ENCODE measurements around the gene APOLD1.
"Not testable (repeated sequence)": the region's sequence is repeated elsewhere in the genome, so short reads cannot be mapped to it uniquely, and the experiment has no call there.

The APOLD1 gene

GRCh38 chr12:12790956-12791355 is 5.5 kb downstream of the APOLD1 start:
- H3K4me3 ChIP-seq (ENCODE audit: low read length), result no peak overlapping the region
- H3K27me3 ChIP-seq (ENCODE audit: insufficient read depth, low read length), result no peaks in the 10 kb centered on the region
- H3K9me3 ChIP-seq (ENCODE audit: low read length), result no peaks in the 10 kb centered on the region
- H3K4me1 ChIP-seq (ENCODE audit: insufficient read depth, low read length), result peaks cover 29% of the 10 kb centered on the region
- no peak overlapping the region for H2AFZ ChIP-seq (ENCODE audit: low read depth, low read length)
- H3K36me3 ChIP-seq (ENCODE audit: insufficient read depth, low read length), result no peaks in the 10 kb centered on the region

GRCh38 chr12:12791756-12792369 is 6.4 kb downstream of the APOLD1 start:
- H3K36me3 ChIP-seq (ENCODE audit: insufficient read depth, low read length), result no peaks in the 10 kb centered on the region
- no peak overlapping the region for H3K4me3 ChIP-seq (ENCODE audit: low read length)
- H2AFZ ChIP-seq (ENCODE audit: low read depth, low read length), result no peak overlapping the region
- H3K4me1 ChIP-seq (ENCODE audit: insufficient read depth, low read length), result peaks cover 22% of the 10 kb centered on the region
- no peaks in the 10 kb centered on the region for H3K27me3 ChIP-seq (ENCODE audit: insufficient read depth, low read length)
- H3K9me3 ChIP-seq (ENCODE audit: low read length), result no peaks in the 10 kb centered on the region

GRCh38 chr12:12792421-12792820 is 7.0 kb downstream of the APOLD1 start:
- no peaks in the 10 kb centered on the region for H3K9me3 ChIP-seq (ENCODE audit: low read length)
- no peak overlapping the region for H2AFZ ChIP-seq (ENCODE audit: low read depth, low read length)
- H3K4me3 ChIP-seq (ENCODE audit: low read length), result no peak overlapping the region
- H3K27me3 ChIP-seq (ENCODE audit: insufficient read depth, low read length), result no peaks in the 10 kb centered on the region
- peaks cover 22% of the 10 kb centered on the region for H3K4me1 ChIP-seq (ENCODE audit: insufficient read depth, low read length)
- H3K36me3 ChIP-seq (ENCODE audit: insufficient read depth, low read length), result no peaks in the 10 kb centered on the region

GRCh38 chr12:12794686-12795085 is 9.2 kb downstream of the APOLD1 start:
- Histone ChIP-seq H2AFZ (ENCODE audit: low read depth, low read length) (no peak overlapping the region), H3K36me3 (ENCODE audit: insufficient read depth, low read length) (no peaks in the 10 kb centered on the region), H3K4me3 (ENCODE audit: low read length) (no peak overlapping the region), H3K27me3 (ENCODE audit: insufficient read depth, low read length) (no peaks in the 10 kb centered on the region), H3K4me1 (ENCODE audit: insufficient read depth, low read length) (peaks cover 25% of the 10 kb centered on the region), H3K9me3 (ENCODE audit: low read length) (no peaks in the 10 kb centered on the region)

GRCh38 chr12:12796171-12796570 is 10.7 kb downstream of the APOLD1 start:
- Histone ChIP-seq H3K27me3 (ENCODE audit: insufficient read depth, low read length) (no peaks in the 10 kb centered on the region), H3K4me3 (ENCODE audit: low read length) (no peak overlapping the region)

GRCh38 chr12:12796928-12797793 is 11.7 kb downstream of the APOLD1 start:
- H3K27me3 ChIP-seq (ENCODE audit: insufficient read depth, low read length), result no peaks in the 10 kb centered on the region
- no peak overlapping the region for H3K4me3 ChIP-seq (ENCODE audit: low read length)
- H3K36me3 ChIP-seq (ENCODE audit: insufficient read depth, low read length), result no peaks in the 10 kb centered on the region
- no peak overlapping the region for H2AFZ ChIP-seq (ENCODE audit: low read depth, low read length)
- no peaks in the 10 kb centered on the region for H3K9me3 ChIP-seq (ENCODE audit: low read length)
- peaks cover 13% of the 10 kb centered on the region for H3K4me1 ChIP-seq (ENCODE audit: insufficient read depth, low read length)

More at GRCh38 chr12:12796171-12796570, 10.7 kb downstream of the APOLD1 start:
- H3K36me3 ChIP-seq (ENCODE audit: insufficient read depth, low read length), result no peaks in the 10 kb centered on the region
- peaks cover 21% of the 10 kb centered on the region for H3K4me1 ChIP-seq (ENCODE audit: insufficient read depth, low read length)
- H3K9me3 ChIP-seq (ENCODE audit: low read length), result no peaks in the 10 kb centered on the region
- H2AFZ ChIP-seq (ENCODE audit: low read depth, low read length), result no peak overlapping the region

- no peak overlapping the region for H2AFZ ChIP-seq (ENCODE audit: low read depth, low read length)
- H3K4me1 ChIP-seq (ENCODE audit: insufficient read depth, low read length), result peaks cover 6% of the 10 kb centered on the region
- no peak overlapping the region for H3K4me3 ChIP-seq (ENCODE audit: low read length)
- H3K9me3 ChIP-seq (ENCODE audit: low read length), result no peaks in the 10 kb centered on the region
- H3K27me3 ChIP-seq (ENCODE audit: insufficient read depth, low read length), result no peaks in the 10 kb centered on the region
- no peaks in the 10 kb centered on the region for H3K36me3 ChIP-seq (ENCODE audit: insufficient read depth, low read length)
Measured at GRCh38 chr12:12797794-12798152, 12.3 kb downstream of the APOLD1 start.

- no peaks in the 10 kb centered on the region for H3K9me3 ChIP-seq (ENCODE audit: low read length)
- no peak overlapping the region for H3K4me3 ChIP-seq (ENCODE audit: low read length)
- H3K27me3 ChIP-seq (ENCODE audit: insufficient read depth, low read length), result no peaks in the 10 kb centered on the region
- no peaks in the 10 kb centered on the region for H3K36me3 ChIP-seq (ENCODE audit: insufficient read depth, low read length)
- peaks cover 6% of the 10 kb centered on the region for H3K4me1 ChIP-seq (ENCODE audit: insufficient read depth, low read length)
- no peak overlapping the region for H2AFZ ChIP-seq (ENCODE audit: low read depth, low read length)
Measured at GRCh38 chr12:12798480-12798879, 13.0 kb downstream of the APOLD1 start.

- Histone ChIP-seq H2AFZ (ENCODE audit: low read depth, low read length) (no peak overlapping the region), H3K9me3 (ENCODE audit: low read length) (no peaks in the 10 kb centered on the region), H3K4me3 (ENCODE audit: low read length) (no peak overlapping the region), H3K27me3 (ENCODE audit: insufficient read depth, low read length) (no peaks in the 10 kb centered on the region), H3K36me3 (ENCODE audit: insufficient read depth, low read length) (no peaks in the 10 kb centered on the region), H3K4me1 (ENCODE audit: insufficient read depth, low read length) (peaks cover 6% of the 10 kb centered on the region)
Measured at GRCh38 chr12:12799163-12799920, 13.9 kb downstream of the APOLD1 start.

GRCh38 chr12:12800406-12801180 is 15.1 kb downstream of the APOLD1 start:
- no peak overlapping the region for H3K4me3 ChIP-seq (ENCODE audit: low read length)
- peaks cover 6% of the 10 kb centered on the region for H3K4me1 ChIP-seq (ENCODE audit: insufficient read depth, low read length)
- no peaks in the 10 kb centered on the region for H3K27me3 ChIP-seq (ENCODE audit: insufficient read depth, low read length)
- H3K36me3 ChIP-seq (ENCODE audit: insufficient read depth, low read length), result no peaks in the 10 kb centered on the region
- H2AFZ ChIP-seq (ENCODE audit: low read depth, low read length), result no peak overlapping the region
- H3K9me3 ChIP-seq (ENCODE audit: low read length), result no peaks in the 10 kb centered on the region

GRCh38 chr12:12801656-12802055 is 16.2 kb downstream of the APOLD1 start:
- H3K4me3 ChIP-seq (ENCODE audit: low read length); H2AFZ ChIP-seq (ENCODE audit: low read depth, low read length); H3K27me3 ChIP-seq (ENCODE audit: insufficient read depth, low read length); H3K4me1 ChIP-seq (ENCODE audit: insufficient read depth, low read length); H3K36me3 ChIP-seq (ENCODE audit: insufficient read depth, low read length); H3K9me3 ChIP-seq (ENCODE audit: low read length): not testable (repeated sequence)

GRCh38 chr12:12803186-12803585 is 17.7 kb downstream of the APOLD1 start:
- Histone ChIP-seq H3K9me3 (ENCODE audit: low read length) (no peaks in the 10 kb centered on the region), H3K36me3 (ENCODE audit: insufficient read depth, low read length) (no peaks in the 10 kb centered on the region), H3K4me1 (ENCODE audit: insufficient read depth, low read length) (peaks cover 2% of the 10 kb centered on the region), H3K4me3 (ENCODE audit: low read length) (no peak overlapping the region), H3K27me3 (ENCODE audit: insufficient read depth, low read length) (no peaks in the 10 kb centered on the region), H2AFZ (ENCODE audit: low read depth, low read length) (no peak overlapping the region)
